ENCODE measurements around the gene ATG12.
A peak's percentile ranks its signal among the peaks of the same experiment; 100 is the strongest.
"Not testable (repeated sequence)": the region's sequence is repeated elsewhere in the genome, so short reads cannot be mapped to it uniquely, and the experiment has no call there.

Gene ATG12

GRCh38 chr5:115842952-115843351 lies 1.6 kb upstream of the ATG12 start:
- no peak for DNase-seq (ENCODE audit: low spot score)

DNA sequence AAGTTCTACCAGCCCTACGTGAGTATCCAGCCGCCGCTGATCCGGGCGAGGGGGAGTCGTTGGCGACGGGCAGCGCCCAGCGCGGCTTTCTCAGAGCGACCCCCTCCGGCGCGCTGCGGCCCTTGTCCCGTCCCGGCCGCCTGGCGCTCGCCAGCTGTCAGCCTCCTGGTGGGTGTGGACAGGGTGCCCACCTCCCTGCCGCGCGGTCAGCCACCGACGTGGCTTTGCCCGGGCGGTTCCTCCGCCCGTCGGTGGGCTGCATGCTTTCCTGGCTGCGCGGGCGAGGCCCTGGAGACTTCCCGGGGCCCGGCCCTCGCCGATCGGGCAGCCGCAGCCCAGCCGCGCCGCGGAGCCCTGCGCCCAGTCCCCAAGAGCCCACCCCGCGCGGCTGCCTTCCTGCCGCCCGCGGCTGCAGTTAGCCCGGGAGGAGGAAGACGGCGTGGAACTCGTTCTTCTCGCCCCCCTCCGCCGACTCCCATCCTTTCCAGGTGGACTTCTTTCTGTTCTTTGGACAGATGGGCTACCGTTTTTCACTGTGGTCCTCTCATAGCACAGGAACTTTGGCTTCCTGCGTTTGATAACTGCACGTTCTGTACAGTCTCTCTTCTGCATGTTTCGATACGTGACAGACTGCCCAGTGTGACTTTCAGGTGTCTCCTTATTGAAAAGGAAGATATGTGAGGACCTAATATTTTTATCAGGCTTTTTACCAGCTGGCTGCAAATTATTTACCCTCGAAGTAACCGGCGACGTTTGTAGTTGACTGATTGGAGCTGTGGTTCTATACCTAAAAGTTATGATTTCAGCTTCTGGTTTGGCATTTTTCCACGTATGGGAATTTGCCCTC lies 947 bp upstream of the ATG12 start:
- no peak for DNase-seq (ENCODE audit: low spot score)

GRCh38 chr5:115840873-115841272 lies 492 bp downstream of the ATG12 start:
- no peak for DNase-seq (ENCODE audit: low spot score)

DNA sequence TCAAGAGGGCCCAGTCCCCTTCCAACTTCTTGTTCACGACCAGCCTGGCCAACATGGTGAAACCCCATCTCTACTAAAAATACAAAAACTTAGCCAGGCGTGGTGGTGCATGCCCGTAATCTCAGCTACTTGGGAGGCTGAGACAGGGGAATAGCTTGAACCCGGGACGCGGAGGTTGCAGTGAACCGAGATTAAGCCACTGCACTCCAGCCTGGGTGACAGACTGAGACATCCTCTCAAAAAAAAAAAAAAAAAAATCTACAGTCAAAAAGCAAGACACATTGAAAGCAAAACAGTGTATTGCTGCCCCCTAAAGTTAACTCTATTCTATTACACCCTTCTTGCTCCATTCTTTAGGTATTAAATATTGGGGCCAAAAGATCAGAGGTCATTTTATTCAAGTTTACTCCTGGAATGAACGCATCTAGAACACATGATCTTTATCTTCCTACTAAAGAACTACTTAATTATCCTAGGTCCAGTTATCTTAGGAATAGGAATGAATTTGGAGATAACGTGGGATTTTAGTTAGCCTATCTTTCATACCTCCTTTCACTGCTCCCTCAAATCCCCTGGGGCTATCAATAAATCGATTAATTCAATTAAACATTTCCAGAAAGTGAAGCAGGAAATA lies 2.4 kb downstream of the ATG12 start:
- DNase-seq (ENCODE audit: low spot score), result peak; percentile 71

DNA sequence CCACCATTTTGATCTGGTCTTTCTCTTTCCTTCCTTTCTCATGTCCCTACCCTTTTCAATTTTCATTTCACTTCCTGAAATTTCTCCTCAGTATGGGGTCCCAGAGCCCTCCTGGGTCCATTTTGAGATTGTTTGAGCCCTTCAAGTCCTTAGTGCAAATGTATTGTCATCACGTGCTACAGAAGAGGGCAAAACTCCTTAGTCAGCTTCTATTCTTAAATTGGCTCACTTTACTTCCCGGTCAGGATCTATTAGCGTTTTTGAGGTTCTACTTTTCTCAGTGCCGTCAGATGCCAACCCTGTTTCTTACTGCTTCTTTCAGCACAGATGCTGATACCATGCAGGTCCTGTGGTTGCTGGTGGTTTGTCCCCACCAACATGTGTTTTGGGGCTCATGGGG lies 5.9 kb downstream of the ATG12 start:
- DNase-seq (ENCODE audit: low spot score), result no peak

GRCh38 chr5:115831163-115831768 lies 10.1 kb downstream of the ATG12 start:
- DNase-seq (ENCODE audit: low spot score), result peak; percentile 29

- DNase-seq (ENCODE audit: low spot score), result no peak
Measured at GRCh38 chr5:115829913-115830312, 11.5 kb downstream of the ATG12 start.

GRCh38 chr5:115825948-115826347 lies 15.4 kb downstream of the ATG12 start:
- no peak for DNase-seq (ENCODE audit: low spot score)

DNA sequence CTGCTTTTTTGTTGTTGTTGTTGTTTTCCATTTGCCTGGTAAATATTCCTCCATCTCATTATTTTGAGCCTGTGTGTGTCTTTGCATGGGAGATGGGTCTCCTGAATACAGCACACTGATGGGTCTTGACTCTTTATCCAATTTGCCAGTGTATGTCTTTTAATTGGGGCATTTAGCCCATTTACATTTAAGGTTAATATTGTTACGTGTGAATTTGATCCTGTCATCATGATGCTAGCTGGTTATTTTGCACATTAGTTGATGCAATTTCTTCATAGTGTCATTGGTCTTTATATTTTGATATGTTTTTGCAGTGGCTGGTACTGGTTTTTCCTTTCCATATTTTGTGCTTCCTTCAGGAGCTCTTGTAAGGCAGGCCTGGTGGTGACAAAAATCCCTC lies 16.4 kb downstream of the ATG12 start:
- not testable (repeated sequence) for DNase-seq (ENCODE audit: low spot score)

GRCh38 chr5:115820846-115821245 lies 20.5 kb downstream of the ATG12 start:
- DNase-seq (ENCODE audit: low spot score), result no peak

DNA sequence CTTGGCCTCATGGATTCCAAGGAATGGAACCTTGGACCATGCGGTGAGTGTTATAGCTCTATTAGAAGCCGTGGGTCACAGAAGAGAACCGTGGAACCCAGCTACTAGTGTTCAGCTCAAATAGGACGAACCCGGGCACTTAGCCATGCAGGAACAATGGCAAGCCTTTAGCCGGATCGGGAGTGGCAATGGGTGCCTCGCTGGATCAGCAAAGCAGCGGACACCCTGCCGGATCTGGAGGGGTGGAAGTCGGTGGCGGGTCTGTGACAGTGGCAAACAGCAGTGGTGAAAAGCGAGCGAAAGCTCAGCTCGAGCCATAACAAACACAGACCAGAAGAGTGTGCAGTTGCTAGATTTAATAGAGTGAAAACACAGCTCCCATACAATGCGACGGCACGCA lies 22.5 kb downstream of the ATG12 start:
- no peak for DNase-seq (ENCODE audit: low spot score)

- DNase-seq (ENCODE audit: low spot score), result no peak
Measured at GRCh38 chr5:115817386-115817785, 24.0 kb downstream of the ATG12 start.

GRCh38 chr5:115816226-115817081 lies 24.9 kb downstream of the ATG12 start, which contains the start of gene CDO1:
TSS of gene CDO1 (minus strand) at chr5:115816659. CDS start at chr5:115816397, 262 bp downstream.
- peak; percentile 87 for DNase-seq (ENCODE audit: low spot score)

GRCh38 chr5:115815693-115816225 lies 25.6 kb downstream of the ATG12 start:
- peak; percentile 47 for DNase-seq (ENCODE audit: low spot score)

DNA sequence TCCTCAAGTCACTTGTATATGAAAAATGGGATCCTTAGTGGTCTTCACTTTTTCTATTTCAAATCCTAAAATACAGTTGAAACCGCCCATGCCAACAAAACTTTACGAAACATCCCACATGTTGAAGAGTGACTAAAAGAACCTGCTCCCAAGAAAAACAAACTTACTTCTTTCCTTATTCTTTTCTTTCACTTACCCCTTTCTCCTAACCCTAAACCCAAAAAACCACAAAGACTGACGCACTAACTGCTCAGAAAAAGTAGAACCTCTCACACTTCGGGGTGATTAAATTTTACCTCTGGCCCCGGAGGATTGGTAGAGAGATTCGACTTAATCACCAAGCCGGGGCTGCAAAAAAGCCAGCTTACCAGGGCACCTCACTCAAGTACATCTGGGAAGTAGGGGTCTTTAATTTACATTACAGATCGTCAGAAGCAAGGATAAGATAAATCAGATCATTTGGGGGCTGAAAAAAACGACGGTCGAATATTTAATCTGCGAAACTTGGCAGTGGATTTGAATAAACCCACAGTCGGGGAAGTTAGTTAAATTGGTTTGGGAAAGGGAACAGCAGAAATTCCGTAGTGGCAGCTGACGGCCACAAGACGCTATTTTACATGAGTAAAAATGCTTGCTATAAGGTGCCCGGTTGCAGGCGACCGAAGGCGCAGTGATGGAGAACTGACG lies 26.2 kb downstream of the ATG12 start:
- no peak for DNase-seq (ENCODE audit: low spot score)

GRCh38 chr5:115813719-115814118 lies 27.6 kb downstream of the ATG12 start:
- no peak for DNase-seq (ENCODE audit: low spot score)

DNA sequence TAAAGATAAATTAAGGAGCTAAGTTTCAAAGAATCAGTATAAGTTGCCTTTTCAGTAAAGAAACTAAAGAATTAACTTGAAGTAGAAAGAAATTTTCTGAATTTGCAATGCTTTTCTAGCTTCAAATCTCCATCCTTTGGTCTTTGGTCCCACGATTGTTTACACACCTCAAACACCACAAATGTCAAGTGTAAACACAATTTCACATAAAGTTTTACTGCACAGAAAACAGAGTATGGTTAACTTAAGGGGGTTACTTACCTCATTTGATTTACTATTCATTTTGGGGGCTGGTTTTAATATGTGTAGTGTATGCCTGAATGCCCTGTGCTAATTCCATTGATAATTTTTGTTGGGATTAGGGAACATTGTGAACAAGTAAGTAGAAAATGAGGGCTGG lies 29.0 kb downstream of the ATG12 start:
- no peak for DNase-seq (ENCODE audit: low spot score)

DNA sequence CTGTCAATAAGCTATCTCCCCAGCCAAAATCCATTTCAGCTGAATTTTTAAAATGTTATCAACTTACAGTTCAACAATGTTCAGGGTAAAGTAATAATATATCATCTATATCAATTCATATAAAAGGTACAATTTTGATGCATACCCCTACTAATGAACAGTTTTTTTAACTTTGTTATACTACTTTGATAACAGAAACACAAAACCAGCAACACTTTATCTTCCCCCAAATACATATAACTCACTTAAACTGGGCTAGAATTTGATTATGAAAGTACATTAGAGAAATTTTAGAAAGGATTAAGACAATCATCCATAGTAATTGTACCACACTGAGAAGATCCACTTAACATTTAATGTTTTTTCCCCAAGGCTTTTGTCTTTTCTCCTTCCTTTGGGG lies 30.0 kb downstream of the ATG12 start:
- peak; percentile 66 for DNase-seq (ENCODE audit: low spot score)

- no peak for DNase-seq (ENCODE audit: low spot score)
Measured at GRCh38 chr5:115810761-115811160, 30.6 kb downstream of the ATG12 start.

DNA sequence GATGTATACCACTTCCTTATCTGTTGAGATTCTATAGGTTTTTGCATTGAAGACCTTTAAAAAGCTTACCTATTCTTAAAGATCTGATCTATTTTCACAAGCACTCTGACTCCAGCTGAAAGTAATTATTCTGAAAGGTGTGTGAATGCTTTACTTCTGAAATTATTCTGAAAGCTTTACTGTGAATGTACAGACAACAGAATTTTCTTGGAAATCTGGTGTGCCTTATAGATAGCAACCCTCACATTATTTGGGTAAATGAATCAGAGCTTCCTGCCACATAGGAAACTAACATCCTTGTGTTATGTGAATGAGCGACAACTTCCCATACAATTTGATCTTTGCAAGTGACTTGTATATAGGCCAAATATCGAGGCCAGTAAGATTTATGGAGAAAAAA lies 31.4 kb downstream of the ATG12 start:
- no peak for DNase-seq (ENCODE audit: low spot score)

DNA sequence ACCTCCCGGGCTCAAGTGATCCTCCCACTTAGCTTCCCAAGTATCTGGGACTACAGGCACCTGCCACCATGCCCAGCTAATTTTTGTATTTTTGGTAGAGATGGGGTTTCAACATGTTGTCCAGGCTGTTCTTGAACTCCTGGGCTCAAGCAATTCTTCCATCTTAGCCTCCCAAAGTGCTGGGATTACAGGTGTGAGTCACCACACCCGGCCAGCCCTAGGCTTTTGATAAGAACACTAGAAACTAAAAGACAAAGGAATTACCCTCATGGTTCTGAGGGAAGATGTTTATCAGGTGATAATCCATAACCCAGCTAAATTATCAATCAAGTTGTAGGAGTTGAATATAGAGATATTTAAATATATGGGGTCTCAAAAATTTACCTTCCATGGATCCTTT lies 33.3 kb downstream of the ATG12 start:
- not testable (repeated sequence) for DNase-seq (ENCODE audit: low spot score)

Measured in SK-N-DZ (cell line).